Embryonic facial prominence (tissue), 1 donor: ENCODE results near the gene GSTA1.
"Not testable (repeated sequence)": the region's sequence is repeated elsewhere in the genome, so short reads cannot be mapped to it uniquely, and the experiment has no call there.

ENCODE experiments used
- DNase-seq: peaks from one replicate; pipeline ENCODE4 v3.0.0-alpha.2; 2016; ENCODE audit errors: extremely low spot score

The GSTA1 gene

DNA sequence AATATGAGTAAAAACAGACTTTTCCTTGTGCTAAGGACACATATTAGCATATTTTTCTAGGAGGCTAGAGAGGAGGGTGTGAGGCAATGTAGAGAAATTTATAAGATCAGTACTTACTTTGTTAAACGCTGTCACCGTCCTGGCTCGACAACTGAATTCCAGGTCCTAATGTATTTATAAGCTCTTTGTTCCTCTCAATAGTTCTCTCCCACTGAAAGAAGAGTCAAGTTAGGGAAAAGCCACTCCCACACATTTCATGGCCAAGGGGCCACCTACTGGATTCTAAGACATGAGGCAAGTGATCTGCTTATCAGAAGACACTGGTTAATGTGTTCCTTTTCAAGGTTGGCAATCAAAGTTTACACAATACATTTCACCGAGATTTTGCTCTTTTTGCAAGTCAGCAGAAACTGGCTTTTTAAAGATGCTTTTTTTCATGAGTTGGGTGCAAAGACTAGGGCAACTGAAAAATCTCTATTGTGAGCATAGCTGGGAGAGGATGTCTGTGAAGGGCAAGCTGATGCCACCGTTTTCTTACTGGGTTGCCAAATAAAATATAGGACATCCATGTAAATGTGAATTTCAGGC, at the start of gene GSTA1:
Gene GSTA1, minus strand, starts transcription at position 149 of the 588 bp plus-strand sequence. CDS start 4,549 bp downstream, outside the sequence.
- DNase-seq, result not testable (repeated sequence)

DNA sequence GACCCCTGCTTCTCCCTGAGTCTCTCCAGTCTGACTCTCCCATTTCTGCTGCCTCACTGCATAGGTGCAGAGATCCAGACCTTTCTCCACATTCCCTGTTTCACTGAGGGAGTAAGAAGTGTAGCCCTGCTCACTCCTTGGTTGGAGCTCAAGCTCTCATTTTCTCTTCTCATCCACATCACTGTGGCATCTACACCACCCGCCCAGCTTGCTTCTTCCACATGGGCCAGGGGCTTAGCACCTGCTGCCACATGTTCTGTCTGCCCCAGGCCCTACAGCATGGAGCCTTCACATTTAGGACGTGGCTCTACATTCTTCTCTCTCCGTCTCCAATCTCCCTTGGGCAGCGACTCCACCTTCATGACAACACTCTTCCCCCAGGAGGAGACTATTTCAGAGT, 45.5 kb upstream of the GSTA1 start:
- no peak for DNase-seq

DNA sequence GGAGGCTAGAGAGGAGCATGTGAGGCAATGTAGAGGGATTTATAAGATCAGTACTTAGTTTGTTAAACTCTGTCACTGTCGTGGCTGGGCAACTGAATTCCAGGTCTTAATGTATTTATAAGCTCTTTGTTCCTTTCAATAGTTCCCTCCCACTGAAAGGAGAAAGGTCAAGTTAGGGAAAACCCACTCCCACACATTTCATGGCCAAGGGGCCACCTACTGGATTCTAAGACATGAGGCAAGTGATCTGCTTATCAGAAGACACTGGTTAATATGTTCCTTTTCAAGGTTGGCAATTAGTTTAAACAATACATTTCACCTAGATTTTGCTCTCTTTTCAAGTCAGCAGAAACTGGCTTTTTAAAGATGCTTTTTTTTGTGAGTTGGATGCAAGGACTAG, 42.4 kb upstream of the GSTA1 start:
- DNase-seq, result no peak

DNA sequence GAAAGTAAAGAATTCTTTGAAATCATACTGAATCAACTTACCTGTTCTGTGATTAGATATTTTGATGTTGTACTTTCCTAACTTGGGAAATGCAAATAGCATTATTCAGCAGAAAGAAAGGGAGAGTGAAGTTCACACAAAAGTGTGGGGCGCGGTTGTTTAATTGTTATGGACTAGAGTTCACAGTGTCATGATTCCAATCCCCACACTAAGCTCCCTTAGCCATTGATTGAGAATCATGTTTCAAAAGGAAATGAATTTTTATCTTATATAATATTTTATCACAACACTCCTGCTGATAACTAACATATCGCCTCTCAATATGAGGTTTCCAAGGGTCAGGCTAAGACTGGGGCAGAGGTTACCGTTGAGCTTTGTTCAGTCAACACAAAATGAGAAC, 40.0 kb upstream of the GSTA1 start:
- DNase-seq, result no peak

DNA sequence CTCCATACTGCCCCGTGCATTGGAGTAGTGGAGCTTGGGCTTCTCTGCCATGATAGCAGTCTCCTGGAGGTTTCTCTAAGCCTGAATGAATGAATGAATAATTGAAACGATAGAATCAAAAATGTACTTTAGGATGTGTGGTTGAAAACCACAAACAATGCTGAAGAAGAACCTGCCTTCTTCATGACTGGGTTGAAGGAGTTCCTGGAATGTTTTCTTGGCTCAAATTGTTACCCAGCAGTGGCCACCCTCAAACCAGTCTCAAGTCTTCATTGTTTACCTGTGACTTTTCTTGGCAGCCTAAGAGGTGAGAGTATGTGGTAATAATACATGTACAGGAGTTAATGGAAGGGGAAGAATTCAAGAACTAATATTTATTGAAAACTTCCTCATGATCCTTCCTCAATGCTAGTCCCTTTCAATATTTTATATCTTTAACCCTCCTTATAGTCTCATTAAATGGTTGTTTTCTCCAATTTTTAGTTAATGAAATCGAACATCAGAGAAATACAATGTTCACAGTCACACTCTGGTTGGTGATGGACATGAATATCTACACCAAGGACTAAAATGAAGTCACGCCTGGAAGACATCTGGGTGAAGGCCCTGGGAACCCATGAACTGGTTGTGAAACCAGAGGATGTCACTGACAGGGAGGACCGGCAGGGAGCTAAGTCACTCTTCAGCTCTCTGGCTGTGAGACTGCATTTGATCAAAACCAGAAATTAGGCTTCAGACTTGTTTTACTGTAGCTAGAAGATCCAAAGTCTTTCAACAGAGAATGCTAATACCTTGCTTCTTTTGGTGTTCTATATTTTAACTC, 37.4 kb upstream of the GSTA1 start, which contains the start of gene GSTA5:
Gene GSTA5, minus strand, starts transcription at position 51 of the 823 bp plus-strand sequence.
- no peak for DNase-seq

DNA sequence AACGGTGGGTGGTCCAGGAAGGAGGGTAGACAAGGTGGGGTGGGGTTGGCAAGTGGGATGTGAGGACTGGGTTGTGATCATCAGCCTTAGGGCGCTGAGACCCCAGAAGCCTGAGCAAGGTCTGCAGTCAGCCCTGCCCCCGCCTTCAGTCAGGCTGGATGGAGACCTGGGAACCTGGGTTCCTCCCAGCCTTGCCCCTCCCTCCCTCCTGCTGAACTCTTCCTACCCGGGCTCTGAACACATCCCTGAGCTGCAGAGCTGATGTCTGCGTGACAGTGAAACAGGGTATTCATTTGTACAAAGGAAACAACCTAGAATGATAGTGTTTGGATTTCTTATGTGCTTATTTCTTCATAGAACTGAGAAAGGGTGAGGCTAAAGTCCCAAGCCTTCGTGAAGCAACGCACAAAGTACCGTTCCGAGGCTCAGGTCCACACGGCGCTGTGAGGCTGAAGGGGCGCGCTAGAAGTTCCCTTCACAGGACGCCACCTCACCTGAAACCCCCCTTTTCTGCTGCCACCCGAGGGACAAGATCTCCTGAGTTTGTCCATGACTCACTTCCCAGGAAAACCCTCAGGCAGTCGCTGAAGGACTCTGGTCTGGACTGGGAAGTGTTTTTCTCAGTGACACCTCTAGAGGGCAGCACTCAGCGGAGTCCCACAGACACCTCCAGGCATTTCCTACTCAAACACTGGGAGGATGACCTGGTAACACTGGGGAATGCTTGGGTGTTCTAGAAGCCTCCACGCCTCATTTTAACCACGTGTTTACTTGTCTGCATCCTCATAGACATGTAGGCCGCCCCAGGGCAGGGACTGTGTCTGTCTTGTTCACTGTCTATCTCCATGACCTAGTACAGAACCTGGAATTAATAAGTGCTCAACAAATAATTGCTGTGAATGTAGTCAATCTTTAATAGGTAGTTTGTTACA, 35.8 kb upstream of the GSTA1 start:
- DNase-seq, result no peak

DNA sequence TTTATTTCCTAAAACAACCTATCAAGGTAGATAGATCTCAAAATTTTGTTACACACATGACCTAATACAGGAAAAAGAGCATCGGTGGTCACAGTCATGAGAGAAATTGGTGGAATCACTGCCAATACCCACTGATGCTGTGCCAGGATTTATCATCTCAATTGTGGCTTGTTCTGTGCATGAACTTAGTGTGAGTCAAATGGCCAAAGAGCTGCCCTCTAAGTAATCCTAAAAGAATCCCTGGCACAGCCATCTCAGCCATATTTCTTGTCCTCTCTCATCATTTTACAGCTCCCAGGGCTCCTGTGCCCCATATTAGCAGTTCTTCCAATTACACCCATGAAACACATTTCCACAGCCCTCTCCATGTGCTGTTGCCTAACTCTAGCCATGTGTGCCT, 30.9 kb upstream of the GSTA1 start:
- DNase-seq, result no peak

DNA sequence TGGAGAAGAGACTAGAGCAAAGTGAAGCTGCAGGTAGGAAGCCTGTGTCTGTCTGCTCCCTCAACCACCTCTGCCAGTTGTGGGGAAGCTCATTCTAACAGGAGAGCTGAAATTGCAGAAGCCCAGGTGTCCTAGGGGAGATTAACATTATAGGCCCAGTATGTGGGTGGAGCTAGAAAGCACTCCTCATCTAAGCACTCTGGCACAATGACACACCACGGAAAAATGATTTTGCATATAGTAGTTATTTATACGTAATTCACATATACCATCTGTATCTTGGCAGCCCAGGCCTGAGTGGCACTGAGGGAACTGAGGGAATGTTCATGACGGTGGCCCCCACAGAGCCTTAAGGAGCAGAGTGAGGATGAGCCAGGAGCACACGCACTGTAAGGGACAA, 27.3 kb upstream of the GSTA1 start:
- not testable (repeated sequence) for DNase-seq

DNA sequence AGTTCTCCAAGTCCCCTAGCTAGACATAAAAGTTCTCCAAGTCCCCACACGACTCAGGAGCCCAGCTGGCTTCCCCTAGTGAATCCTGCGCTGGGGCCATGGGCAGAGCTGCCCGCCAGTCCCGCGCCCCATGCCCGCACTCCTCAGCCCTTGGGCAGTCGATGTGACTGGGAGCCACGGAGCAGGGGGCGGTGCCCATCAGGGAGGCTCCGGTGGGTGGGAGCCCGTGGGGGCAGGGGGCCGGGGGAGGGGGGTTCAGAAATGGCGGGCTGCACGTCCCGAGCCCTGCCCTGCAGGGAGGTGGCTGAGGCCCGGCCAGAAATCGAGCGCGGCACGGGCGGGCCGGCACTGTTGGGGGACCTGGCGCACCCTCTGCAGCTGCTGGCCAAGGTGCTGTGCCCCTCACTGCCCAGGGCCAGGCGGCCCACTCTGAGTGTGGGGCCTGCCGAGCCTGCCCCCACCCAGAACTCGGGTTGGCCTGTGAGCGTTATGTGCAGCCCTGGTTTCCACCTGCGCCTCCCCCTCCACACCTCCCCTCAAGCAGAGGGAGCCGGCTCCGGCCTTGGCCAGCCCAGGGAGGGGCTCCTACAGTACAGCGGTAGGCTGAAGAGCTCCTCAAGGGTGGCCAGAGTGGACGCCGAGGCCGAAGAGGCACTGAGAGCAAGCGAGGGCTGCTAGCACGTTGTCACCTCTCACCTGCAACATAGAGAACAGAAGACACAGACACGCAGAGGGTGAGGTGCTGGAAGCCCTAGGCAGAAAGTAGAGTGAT, 25.6 kb upstream of the GSTA1 start:
- no peak for DNase-seq

DNA sequence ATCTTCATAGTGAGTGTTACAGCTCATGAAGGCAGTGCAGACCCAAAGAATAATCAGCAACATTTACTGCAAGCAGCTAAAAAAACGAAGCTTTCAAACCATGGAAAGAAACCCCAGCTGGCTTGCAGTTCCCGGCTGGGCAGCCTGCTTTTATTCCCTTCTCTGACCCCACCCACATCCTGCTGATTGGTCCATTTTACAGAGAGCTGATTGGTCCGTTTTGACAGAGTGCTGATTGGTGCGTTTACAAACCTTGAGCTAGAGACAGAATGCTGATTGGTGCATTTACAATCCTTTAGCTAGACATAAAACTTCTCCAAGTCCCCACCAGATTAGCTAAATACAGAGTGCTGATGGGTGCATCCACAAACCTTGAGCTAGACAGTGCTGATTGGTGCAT, 25.0 kb upstream of the GSTA1 start:
- DNase-seq, result not testable (repeated sequence)

DNA sequence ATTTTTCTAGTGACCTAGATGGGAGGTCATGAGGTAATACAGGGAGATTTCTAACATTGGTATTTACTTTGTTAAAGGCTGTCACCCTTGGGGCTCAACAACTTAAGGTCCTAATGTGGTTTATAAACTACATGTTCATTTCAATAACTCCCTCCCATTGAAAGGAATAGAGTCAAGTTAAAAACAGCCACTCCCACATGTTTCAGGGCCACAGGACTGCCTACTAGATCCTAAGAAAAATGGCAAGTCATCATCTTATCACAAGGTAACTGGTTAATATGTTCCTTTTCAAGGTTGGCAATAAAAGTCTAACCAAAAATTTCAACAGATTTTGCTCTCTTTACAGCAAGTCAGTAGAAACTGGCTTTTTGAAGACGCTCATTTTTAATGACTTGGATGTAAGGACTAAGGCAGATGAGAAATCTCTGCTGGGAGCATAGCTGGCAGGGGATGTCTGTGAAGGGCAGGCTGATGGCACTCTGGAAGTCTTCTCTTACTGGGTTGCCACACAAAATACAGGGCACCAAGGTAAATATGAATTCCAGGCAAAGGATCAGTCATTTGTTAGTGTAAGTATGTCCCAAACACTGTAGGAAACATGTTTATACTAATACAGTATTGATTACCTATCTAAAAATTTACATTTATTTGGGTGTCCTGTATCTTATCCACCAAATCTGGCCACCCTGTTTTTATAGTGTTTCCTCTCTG, 23.6 kb upstream of the GSTA1 start:
- DNase-seq, result not testable (repeated sequence)

DNA sequence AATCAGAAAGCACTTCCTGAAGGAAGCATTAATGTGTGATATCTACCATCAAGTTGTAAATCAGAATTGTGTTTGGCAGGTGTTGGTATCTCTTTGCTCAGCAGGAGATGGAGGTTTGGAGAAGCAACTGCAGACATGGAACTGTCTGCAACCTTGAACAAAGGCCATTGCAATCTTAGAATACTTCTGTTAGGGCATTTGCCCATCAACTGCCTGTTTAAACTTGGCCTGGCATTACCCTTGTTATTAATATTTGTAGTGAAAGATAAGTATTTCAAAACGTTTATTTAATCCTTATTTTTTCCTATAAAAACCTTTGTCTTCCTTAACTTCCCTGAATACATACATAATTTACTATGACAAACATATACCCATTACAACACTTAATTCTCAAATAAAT, 22.9 kb upstream of the GSTA1 start:
- DNase-seq, result no peak

DNA sequence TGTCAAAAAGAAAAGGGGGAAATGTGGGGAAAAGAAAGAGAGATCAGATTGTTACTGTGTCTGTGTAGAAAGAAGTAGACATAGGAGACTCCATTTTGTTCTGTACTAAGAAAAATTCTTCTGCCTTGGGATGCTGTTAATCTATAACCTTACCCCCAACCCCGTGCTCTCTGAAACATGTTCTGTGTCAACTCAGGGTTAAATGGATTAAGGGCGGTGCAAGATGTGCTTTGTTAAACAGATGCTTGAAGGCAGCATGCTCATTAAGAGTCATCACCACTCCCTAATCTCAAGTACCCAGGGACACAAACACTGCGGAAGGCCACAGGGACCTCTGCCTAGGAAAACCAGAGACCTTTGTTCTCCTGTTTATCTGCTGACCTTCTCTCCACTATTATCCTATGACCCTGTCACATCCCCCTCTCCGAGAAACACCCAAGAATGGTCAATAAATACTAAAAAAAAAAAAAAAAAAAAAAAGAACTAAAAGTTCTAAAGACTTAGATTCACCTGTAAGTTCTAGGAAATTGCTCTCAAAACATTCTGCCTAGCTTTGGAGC, 22.4 kb upstream of the GSTA1 start:
- not testable (repeated sequence) for DNase-seq

DNA sequence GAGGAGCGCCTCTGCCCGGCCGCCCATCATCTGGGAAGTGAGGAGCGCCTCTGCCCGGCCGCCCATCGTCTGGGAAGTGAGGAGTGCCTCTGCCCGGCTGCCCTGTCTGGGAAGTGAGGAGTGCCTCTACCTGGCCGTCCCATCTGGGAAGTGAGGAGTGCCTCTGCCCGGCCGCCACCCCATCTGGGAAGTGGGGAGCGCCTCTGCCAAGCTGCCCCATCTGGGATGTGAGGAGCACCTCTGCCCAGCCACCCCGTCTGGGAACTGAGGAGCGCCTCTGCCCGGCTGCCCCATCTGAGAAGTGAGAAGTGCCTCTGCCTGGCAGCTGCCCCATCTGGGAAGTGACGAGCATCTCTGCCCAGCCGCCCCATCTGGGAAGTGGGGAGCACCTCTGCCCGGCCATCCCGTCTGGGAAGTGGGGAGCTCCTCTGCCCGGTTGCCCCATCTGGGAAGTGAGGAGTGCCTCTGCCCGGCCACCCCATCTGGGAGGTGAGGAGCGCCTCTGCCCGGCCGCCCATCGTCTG, 21.7 kb upstream of the GSTA1 start:
- not testable (repeated sequence) for DNase-seq

DNA sequence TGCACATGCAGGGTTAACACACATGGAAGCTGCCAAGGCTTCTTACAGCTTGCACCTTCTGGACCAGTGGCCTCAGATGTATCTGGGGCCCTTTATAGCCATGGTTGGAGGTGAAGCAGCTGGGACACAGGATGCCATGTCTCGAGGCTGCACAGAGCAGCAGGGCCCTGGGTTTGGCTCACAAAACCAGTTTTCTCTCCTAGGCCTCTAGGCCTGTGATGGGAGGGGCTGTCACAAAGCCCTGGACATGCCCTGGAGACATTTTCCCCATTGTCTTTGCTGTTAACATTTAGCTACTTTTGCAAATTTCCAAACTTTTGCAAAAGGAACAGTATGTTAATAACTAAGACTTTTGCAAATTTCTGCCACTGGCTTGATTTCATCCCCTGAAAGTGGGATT, 18.2 kb upstream of the GSTA1 start:
- DNase-seq, result no peak

DNA sequence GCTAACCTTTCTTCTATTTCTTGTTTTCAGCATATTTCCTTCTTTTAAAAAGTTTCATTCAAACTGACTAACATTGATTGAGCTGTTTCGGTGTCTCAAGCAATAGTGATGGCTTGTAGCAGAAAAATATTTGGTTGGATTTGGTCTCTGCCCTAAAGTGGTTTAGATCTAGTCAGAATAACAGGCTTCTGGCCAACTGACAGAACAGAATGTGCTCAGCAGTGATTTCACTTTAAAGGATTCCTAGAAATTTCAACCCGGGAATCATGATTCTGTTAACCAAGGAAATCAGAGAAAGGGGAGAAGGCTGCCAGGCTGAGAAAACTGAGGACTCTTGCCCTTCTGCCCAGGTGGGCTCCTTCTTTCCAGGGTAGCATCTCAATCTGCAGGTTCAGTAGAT, 16.6 kb upstream of the GSTA1 start:
- DNase-seq, result no peak

DNA sequence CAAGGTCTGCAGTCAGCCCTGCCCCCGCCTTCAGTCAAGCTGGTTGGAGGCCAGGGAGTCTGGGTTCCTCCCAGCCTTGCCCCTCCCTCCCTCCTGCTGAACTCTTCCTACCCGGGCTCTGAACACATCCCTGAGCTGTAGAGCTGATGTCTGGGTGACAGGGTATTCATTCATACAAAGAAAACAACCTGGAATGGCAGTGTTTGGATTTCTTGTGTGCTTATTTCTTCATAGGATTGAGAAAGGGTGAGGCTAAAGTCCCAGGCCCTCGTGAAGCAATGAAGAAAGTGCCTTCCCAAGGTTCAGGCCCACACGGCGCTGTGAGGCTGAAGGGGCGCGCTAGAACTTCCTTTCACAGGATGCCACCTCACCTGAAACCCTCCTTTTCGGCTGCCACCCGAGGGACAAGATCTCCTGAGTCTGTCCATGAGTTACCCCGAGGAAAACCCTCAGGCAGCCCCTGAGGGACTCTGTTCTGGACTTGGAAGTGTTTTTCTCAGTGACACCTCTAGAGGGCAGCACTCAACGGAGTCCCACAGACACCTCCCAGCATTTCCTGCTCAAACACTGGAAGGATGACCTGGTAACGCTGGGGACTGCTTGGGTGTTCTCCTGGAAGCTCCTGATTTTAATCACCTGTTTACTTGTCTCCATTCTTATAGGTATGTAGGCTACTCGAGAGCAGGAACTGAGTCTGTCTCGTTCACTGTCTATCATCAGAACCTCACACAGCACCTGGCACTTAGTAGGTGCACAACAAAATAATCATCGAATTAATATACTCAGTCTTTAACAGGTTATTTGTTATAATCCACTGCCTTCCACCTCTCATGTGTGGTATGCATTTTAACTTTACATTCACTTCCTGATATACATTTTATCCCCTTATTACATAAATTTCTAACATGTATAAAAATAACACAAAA, 11.8 kb upstream of the GSTA1 start:
- DNase-seq, result no peak

DNA sequence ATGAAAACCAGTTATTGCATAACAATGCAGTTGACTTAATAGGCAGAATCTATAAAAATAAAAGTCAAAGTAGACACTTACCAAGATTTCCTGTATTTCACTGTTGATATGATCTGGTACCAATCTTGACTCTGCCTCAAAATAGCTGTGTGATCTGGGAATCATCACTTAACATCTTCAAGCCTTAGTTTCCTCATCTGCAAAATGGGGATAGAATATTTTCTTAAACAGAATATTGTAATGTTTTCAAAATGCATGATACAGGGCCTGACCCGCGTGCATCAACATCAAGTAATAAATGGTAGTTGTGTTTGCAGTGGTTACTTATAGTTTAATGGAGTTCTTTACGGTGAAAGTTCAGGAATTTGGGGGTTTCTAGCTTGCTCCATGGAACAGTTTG, 10.9 kb upstream of the GSTA1 start:
- not testable (repeated sequence) for DNase-seq

DNA sequence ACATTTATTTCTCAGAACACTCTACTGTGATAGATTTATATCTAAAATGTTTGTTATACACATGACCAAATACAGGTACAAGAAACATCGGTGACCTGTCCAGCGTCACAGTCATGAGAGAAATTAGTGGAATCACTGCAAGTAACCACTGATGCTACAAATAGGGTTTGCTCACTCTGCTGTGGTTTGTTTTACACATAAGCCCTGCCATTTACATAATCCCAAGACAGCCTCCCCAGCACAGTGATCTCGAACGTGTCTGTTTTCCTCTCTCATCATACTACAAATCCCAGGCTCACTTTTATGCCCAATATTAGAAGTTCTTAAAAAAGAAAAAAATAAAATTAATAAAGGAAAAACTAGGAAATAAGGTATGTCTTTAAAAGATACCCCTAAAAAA, 6.2 kb upstream of the GSTA1 start:
- not testable (repeated sequence) for DNase-seq
